ENCODE data around the gene CD164L2. TPM values are rescaled to one million over a fixed set of nuclear protein-coding genes. Genes with fewer than 3 reads are reported as not detected.

CD164L2 gene
- total RNA-seq, 2 donors from 2014 or later, result 1.6 to 1.8 TPM

DNA sequence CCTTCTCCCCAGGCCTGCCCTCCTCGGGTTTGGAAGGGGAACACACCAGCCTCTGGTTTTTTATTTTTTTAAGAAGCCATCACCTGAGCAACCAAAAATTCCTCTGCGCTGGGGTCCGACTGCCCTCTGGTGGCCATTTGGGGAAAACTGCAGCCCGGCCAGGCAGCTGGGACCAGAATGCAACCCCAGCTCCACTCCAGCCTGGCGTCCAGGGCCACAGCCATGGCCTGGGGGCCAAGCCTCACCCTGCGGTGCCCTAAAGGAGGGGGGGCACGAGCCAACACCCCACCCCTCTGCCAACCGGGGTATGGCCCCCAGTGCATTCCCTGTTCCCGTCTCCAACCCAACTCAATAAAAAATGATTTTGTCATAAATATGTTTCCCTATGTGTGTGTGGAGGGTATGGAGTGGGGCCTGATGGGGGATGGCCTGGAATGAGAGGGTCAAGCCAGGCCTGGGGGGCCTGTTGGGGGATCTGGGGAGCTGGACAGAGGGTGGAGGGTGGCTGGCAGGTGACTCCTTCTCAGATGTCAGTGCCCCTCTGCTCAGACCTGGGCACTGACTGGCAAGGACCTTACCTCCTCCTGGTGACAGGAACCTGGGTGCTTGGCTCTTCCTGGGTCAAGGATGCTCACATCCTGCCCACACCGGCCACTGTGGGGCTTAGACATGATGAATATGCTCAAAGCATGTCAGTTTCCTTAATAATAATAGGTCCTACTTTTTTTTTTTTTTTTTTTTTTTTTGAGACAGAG is 12.5 kb upstream of the CD164L2 start:
- peak; percentile 95 for DNase-seq
- Mint-ChIP-seq H3K27me3 (ENCODE audit: insufficient read depth) (no peaks in the 10 kb centered on the region), H3K27ac (peak overlapping the region; percentile 81), H3K4me3 (no peak overlapping the region), H3K36me3 (ENCODE audit: low read depth) (no peaks in the 10 kb centered on the region), H3K4me1 (peaks cover 37% of the 10 kb centered on the region), H3K9me3 (no peaks in the 10 kb centered on the region)
- Histone ChIP-seq H3K4me3 (ENCODE audit: low read length) (no peak overlapping the region), H3K9me3 (ENCODE audit: control insufficient read depth, low read length) (no peaks in the 10 kb centered on the region), H3K36me3 (ENCODE audit: control insufficient read depth, insufficient read depth, low read length) (no peaks in the 10 kb centered on the region), H3K27ac (ENCODE audit: low read depth, low read length) (no peak overlapping the region), H3K4me1 (ENCODE audit: control insufficient read depth, insufficient read depth, low read length) (peaks cover 14% of the 10 kb centered on the region), H3K27me3 (ENCODE audit: control insufficient read depth, insufficient read depth, low read length, poor library complexity, severe bottlenecking) (no peaks in the 10 kb centered on the region), H3K9ac (ENCODE audit: extremely low read depth, low read length, poor library complexity, severe bottlenecking) (no peak overlapping the region)
- 6 to 13% methylated on average over 6 to 9 of the region's 10 CpGs for WGBS, 2 experiments (ENCODE audit: insufficient coverage in 1 of 2, insufficient read length in 1 of 2)
- TF ChIP-seq, protein P1, sequence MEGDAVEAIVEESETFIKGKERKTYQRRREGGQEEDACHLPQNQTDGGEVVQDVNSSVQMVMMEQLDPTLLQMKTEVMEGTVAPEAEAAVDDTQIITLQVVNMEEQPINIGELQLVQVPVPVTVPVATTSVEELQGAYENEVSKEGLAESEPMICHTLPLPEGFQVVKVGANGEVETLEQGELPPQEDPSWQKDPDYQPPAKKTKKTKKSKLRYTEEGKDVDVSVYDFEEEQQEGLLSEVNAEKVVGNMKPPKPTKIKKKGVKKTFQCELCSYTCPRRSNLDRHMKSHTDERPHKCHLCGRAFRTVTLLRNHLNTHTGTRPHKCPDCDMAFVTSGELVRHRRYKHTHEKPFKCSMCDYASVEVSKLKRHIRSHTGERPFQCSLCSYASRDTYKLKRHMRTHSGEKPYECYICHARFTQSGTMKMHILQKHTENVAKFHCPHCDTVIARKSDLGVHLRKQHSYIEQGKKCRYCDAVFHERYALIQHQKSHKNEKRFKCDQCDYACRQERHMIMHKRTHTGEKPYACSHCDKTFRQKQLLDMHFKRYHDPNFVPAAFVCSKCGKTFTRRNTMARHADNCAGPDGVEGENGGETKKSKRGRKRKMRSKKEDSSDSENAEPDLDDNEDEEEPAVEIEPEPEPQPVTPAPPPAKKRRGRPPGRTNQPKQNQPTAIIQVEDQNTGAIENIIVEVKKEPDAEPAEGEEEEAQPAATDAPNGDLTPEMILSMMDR (conservative IDR thresholded peaks at IDR 0.05), result peak; percentile 97

DNA sequence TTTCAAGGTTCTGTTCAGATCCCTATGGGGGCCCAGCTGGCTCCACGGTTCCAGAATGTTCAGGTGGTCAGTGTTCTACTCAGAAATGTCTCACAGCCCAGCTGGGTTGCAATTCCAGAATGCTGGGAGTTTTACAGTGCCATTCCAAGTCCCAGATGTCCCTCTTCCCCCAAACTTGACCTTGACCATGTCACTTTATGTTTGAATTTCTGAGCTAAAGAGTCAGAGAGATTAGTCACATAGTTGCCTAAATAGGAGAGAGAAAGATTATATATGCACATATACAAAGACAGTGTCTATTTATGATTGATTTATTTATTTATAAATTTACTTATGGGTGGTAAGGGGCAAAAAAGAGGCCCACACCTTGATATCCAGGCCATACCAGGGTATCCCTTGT is 11.8 kb upstream of the CD164L2 start:
- H3K9me3 ChIP-seq (ENCODE audit: control insufficient read depth, low read length), result no peaks in the 10 kb centered on the region
- H3K27ac ChIP-seq (ENCODE audit: low read depth, low read length), result no peak overlapping the region
- Mint-ChIP-seq H3K4me3 (no peak overlapping the region), H3K27me3 (ENCODE audit: insufficient read depth) (no peaks in the 10 kb centered on the region), H3K9me3 (no peaks in the 10 kb centered on the region), H3K27ac (peak overlapping the region; percentile 81), H3K4me1 (peaks cover 30% of the 10 kb centered on the region), H3K36me3 (ENCODE audit: low read depth) (no peaks in the 10 kb centered on the region)
- no peaks in the 10 kb centered on the region for H3K27me3 ChIP-seq (ENCODE audit: control insufficient read depth, insufficient read depth, low read length, poor library complexity, severe bottlenecking)
- no peak for DNase-seq
- no peaks in the 10 kb centered on the region for H3K36me3 ChIP-seq (ENCODE audit: control insufficient read depth, insufficient read depth, low read length)
- no peak overlapping the region for H3K4me3 ChIP-seq (ENCODE audit: low read length)
- WGBS, 2 experiments (ENCODE audit: insufficient coverage in 1 of 2, insufficient read length in 1 of 2), result 89 to 100% methylated on average over 1 of the region's 1 CpG
- peaks cover 9% of the 10 kb centered on the region for H3K4me1 ChIP-seq (ENCODE audit: control insufficient read depth, insufficient read depth, low read length)
- H3K9ac ChIP-seq (ENCODE audit: extremely low read depth, low read length, poor library complexity, severe bottlenecking), result no peak overlapping the region
- TF ChIP-seq, protein P1 (conservative IDR thresholded peaks at IDR 0.05), result no peak

DNA sequence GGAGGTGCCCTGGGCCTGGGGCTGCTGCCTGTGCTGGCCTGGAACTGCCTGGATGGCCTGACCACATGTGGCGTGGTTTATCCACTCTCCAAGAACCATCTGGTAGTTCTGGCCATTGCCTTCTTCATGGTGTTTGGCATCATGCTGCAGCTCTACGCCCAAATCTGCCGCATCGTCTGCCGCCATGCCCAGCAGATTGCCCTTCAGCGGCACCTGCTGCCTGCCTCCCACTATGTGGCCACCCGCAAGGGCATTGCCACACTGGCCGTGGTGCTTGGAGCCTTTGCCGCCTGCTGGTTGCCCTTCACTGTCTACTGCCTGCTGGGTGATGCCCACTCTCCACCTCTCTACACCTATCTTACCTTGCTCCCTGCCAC is 11.1 kb upstream of the CD164L2 start:
- Mint-ChIP-seq H3K27me3 (ENCODE audit: insufficient read depth) (no peaks in the 10 kb centered on the region), H3K36me3 (ENCODE audit: low read depth) (no peaks in the 10 kb centered on the region), H3K4me3 (no peak overlapping the region), H3K9me3 (no peaks in the 10 kb centered on the region), H3K27ac (no peak overlapping the region), H3K4me1 (peaks cover 24% of the 10 kb centered on the region)
- TF ChIP-seq, protein P1 (conservative IDR thresholded peaks at IDR 0.05), result no peak
- Histone ChIP-seq H3K4me1 (ENCODE audit: control insufficient read depth, insufficient read depth, low read length) (peaks cover 7% of the 10 kb centered on the region), H3K27ac (ENCODE audit: low read depth, low read length) (no peak overlapping the region), H3K36me3 (ENCODE audit: control insufficient read depth, insufficient read depth, low read length) (no peaks in the 10 kb centered on the region), H3K9ac (ENCODE audit: extremely low read depth, low read length, poor library complexity, severe bottlenecking) (no peak overlapping the region), H3K4me3 (ENCODE audit: low read length) (no peak overlapping the region), H3K9me3 (ENCODE audit: control insufficient read depth, low read length) (no peaks in the 10 kb centered on the region), H3K27me3 (ENCODE audit: control insufficient read depth, insufficient read depth, low read length, poor library complexity, severe bottlenecking) (no peaks in the 10 kb centered on the region)
- DNase-seq, result no peak
- WGBS, 2 experiments (ENCODE audit: insufficient coverage in 1 of 2, insufficient read length in 1 of 2), result 94 to 97% methylated on average over 9 of the region's 9 CpGs

Measured in endodermal cell (in vitro differentiated cells).